Myocyte (in vitro differentiated cells): ENCODE data around the gene RND3. TPM values are rescaled to one million over a fixed set of nuclear protein-coding genes. Genes with fewer than 3 reads are reported as not detected.

ENCODE experiments used
- DNase-seq: peaks from one replicate; pipeline ENCODE4 v3.0.0-alpha.2; 2012; ENCODE audit warnings: low read depth
- total RNA-seq: library from RNA; depleted of rRNA; stranded (reverse); fragments of >200 nt; gene quantifications from 2 replicates; pipeline ENCODE4 v1.2.3, GENCODE V29; 2014

Gene RND3
- total RNA-seq, 1 donor from 2014 or later = 68.6 TPM

DNA sequence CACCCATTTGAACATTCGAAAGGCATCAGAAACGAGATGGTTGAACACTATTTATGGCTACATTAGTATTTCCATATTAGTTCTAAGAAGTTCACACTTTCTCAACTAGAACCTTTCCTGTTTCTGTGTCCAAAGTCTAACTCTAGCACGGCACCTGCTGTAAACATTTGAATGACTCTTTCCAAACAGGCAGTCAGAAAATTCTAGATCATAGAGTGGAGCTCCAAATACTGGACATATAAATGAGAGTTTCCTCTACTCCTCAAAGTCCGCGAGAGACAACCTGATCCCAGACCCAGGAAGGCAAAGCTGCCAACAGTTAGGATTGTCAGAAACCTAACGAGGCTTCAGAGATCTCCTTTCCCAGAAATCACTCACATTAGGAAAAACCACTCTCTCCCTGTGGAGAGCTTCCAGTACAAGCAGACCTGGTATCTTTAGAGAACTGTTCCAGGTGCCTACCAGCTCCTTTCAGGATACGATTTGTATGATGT is 10.6 kb downstream of the RND3 start:
- no peak for DNase-seq

GRCh38 chr2:150476286-150476685 is 11.2 kb downstream of the RND3 start:
- no peak for DNase-seq

DNA sequence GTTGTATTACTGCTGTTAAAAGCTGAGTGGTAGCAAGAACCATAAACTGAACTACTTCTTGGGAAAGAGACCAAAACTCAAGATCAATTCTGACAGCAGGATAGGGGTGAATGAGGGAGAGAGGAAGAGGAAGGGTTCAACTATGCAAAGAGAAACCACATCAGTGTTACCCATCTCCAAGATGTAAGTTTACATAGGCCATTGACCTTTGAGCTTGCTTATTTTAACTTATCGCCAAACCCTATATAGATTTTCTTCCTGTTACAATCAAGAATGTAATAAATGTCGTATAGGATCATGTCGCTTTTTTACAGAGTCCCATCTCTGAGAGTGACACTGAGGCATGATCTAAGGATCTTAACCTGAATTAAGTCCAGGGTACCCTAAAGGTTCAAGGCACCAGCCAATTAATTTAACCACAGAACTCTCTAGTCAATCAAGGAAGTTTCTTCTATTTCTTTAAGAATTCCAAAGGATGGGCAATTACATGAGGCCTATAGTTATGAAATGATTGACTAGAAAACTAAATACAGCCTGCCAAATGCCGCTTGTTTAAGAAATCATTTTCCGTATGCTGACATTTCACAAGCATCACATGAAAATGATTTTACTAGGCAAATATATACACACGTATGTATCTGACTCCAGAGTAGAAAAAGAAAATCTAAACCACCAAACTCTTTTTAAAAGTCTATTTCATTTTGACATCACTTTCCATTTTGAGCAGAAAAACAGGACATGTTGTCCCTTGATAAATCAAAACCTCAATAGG is 11.8 kb downstream of the RND3 start:
- DNase-seq = no peak

DNA sequence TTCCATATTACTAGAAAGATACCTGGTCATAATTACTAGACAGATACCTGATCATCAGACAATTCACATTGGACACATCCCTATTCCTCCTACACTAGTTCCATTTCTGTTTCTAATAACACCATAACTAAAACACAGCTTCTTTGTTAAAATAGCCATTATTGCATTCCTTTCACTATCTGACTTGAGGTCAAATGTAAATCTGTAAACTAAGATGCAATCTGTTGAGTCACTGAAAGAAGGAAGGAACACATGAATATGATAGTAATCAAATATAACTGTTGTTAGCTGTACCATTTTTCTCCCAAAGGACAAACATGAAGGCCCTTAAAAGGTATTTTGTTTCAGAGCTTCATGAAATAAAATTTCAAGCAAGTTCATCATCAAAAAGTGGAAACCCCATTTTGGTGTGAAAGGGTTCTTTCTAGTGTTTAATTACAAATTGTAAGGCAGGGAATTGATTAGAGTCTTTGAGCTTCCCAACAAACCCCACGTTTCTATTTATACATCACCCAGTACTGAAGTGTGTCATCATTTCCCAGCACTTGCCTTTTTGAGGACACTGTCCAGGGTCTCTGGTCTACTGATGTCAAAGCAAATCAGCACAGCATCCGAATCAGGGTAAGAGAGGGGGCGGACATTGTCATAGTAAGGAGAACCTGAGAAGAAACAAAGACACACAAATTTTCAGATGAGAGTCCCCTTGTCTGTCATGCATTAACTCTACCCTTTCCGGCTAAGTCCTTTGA is 13.0 kb downstream of the RND3 start:
- no peak for DNase-seq

GRCh38 chr2:150473767-150474166 is 13.7 kb downstream of the RND3 start:
- no peak for DNase-seq

DNA sequence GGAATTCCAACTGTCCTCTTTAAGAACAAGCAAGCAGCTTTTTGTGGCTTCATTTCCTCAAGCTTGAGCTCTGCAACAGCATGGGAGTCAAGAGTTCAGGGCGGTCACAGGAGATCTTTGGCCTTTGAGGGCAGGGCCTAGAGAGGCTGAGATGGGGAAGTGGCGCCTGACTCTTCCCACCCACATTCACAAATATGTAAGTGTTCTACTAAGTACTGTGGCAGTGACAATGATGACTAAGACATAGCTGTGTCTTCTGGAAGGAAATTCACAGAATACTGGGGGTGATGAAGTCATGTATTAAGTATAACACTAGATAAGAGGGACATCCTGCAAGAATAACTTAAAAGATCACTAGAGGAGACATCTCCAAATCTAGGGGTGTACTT is 15.0 kb downstream of the RND3 start:
- DNase-seq = peak; percentile 88

DNA sequence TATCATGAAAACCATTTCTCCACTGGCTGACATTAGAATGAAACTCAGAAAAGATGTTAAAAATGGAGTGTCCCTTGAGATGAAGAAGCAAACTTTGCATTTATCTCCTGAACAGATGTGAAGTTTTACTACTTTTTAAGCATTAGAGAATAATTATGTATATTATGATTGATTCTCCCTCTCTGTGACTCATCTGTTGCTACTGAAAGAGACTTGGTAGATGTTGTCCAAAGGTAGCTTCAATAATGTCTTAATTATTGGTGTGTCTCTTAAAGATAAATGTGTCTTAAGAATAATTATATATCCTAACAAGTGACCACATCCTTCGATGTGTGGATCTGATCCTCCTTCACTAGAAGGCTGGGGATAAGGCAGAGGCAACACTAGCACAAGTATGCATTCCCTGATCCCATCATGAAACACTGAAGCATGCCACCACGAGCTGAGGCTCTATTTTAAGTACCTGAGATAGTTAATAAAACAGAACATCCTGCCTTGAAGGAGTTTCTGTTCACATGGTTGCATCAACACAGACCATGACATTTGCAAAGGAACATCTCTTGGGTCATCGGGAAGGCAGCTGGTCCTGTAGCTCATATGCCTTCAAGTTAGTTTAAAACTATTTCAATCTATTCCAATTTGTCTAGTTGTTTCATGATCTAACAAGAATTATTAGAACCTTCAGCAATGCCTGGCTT is 15.5 kb downstream of the RND3 start:
- no peak for DNase-seq

GRCh38 chr2:150470435-150470834 is 17.0 kb downstream of the RND3 start:
- no peak for DNase-seq

- DNase-seq = no peak
Measured at GRCh38 chr2:150469706-150470274, 17.7 kb downstream of the RND3 start.

DNA sequence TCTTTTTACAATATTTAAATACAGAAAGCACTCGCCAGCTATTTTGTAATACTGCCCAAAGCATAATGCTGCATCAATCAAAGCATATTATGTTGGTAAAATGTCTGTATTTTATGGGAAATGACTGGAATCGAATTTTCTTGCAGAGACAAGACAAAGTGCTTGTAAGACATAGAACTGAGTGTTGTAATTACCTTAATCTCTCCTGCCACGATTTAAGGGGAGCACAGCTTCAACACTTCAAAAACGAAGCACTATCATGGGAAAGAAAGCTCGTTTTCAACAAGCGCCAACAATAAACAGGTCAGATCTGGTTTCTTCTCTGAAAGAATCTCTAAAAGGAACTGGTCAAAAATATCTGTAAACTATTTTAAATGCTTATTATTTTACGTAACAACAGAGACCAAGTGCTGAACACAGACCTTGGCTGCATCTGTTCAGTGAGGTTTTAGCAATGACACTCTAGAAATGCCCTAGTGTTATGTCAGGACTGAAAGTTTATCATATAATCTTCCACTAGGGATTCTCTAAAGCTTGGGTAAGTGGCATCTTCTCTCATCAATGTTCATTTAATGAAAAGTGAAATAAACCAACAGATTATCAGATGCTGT is 19.0 kb downstream of the RND3 start:
- no peak for DNase-seq

DNA sequence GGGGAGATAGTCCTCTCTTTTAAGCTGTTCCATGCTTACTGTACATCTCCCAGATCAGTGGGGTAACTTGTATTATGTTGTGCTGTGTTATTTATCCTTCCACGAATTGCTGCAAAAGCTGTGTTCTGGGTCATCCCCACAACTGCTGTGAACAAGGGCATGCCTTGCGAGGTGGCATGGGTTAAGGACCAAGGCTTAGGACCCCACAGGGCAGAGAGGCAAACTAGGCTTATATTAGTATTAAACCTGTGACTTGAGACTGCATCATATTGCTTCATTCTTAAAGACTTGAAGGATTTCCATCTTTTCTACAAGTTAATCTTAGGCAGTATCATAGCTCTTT is 19.9 kb downstream of the RND3 start:
- no peak for DNase-seq

GRCh38 chr2:150466741-150467620 is 20.5 kb downstream of the RND3 start:
- no peak for DNase-seq

- no peak for DNase-seq
Measured at GRCh38 chr2:150465703-150466569, 21.5 kb downstream of the RND3 start.

- no peak for DNase-seq
Measured at GRCh38 chr2:150464986-150465385, 22.5 kb downstream of the RND3 start.

DNA sequence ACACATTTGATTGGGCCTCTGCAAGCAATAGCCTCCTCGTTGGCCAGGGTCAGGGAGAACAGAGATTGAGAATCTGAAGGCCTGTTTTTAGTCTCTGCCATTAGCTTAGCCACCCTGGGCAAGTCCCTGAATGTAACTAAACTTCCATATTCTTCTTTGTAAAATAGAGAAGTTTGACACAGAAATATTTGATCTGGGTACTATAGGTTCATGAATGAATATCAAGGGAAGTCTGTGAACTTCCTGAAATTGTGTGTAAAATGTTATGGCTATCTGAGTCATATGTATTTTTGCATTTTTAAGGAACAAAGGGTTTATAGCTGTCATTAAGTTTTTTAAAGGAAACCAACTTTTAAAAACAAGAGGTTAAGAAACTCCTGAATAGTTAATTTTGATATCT is 23.2 kb downstream of the RND3 start:
- no peak for DNase-seq

- no peak for DNase-seq
Measured at GRCh38 chr2:150462770-150463169, 24.7 kb downstream of the RND3 start.

DNA sequence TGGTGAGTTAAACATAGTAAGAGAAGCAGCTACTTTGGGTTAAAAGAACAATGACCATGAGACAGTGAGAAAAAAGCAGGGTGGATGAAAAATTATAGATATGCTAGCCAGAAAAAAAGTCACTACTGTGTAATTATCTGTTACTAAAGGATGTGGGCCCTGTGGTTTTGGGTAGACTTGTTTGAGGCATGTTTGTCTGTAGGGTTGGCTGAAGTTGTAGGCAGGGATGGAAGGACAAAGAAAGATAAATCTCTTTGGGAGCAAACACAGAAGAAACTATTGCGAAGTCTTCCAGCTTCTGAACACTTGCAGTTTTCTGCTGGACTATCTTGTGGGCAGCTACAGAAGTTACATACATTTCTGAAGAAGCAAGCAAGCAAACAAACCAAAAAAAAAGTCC is 28.2 kb downstream of the RND3 start:
- no peak for DNase-seq

GRCh38 chr2:150450765-150451164 is 36.7 kb downstream of the RND3 start:
- no peak for DNase-seq

DNA sequence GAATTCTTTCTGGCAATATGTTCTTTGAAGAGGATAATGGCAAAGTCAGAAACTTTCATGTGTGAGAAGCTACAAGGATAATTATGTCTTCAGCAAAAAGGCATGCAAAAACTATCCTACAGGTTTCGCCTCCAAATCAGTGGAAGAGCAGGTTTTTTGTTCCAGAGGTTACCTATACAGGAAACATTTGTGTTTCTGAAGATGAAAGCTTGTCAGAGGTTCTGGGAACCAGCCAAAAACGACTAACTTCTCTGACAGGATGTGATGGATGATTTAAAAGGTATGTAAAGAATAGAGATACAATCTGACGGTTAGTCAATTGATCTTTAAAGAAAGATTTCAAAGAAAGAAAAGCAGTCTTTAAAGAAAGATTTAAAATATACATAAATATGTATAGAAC is 37.6 kb downstream of the RND3 start:
- DNase-seq = no peak
